GM21367 (cell line): ENCODE data around the gene SAG.

Source experiments
- ATAC-seq: cut with Tn5 transposase; IDR thresholded peaks from one replicate; pipeline ENCODE4 v1.9.1; 2021; ENCODE audit not compliant: unreplicated experiment

SAG gene

GRCh38 chr2:233307565-233307964 is at the start of gene SAG:
Gene SAG, plus strand, starts transcription at chr2:233307816. Its CDS starts 1,374 bp downstream, at chr2:233309190.
- ATAC-seq: no peak

GRCh38 chr2:233258211-233258610 is 49.4 kb upstream of the SAG start:
- ATAC-seq: no peak

- no peak for ATAC-seq
Measured at GRCh38 chr2:233259730-233260129, 47.9 kb upstream of the SAG start.

- no peak for ATAC-seq
Measured at GRCh38 chr2:233260661-233261060, 47.0 kb upstream of the SAG start.

- ATAC-seq: no peak
Measured at GRCh38 chr2:233261819-233262555, 45.6 kb upstream of the SAG start.

- ATAC-seq: no peak
Measured at GRCh38 chr2:233262562-233262961, 45.1 kb upstream of the SAG start.

GRCh38 chr2:233263045-233263570 is 44.5 kb upstream of the SAG start:
- no peak for ATAC-seq

GRCh38 chr2:233264667-233265066 is 42.9 kb upstream of the SAG start:
- ATAC-seq: no peak

- ATAC-seq: no peak
Measured at GRCh38 chr2:233265899-233266431, 41.7 kb upstream of the SAG start.

- ATAC-seq: no peak
Measured at GRCh38 chr2:233266481-233266880, 41.1 kb upstream of the SAG start.

- ATAC-seq: peak; percentile 79
Measured at GRCh38 chr2:233267516-233268245, 39.9 kb upstream of the SAG start.

- ATAC-seq: no peak
Measured at GRCh38 chr2:233270366-233270765, 37.2 kb upstream of the SAG start.

GRCh38 chr2:233270951-233271350 is 36.7 kb upstream of the SAG start:
- ATAC-seq: no peak

- ATAC-seq: no peak
Measured at GRCh38 chr2:233271693-233272092, 35.9 kb upstream of the SAG start.

- ATAC-seq: no peak
Measured at GRCh38 chr2:233273120-233273519, 34.5 kb upstream of the SAG start.

- no peak for ATAC-seq
Measured at GRCh38 chr2:233275223-233275622, 32.4 kb upstream of the SAG start.

GRCh38 chr2:233278921-233279320 is 28.7 kb upstream of the SAG start:
- ATAC-seq: no peak

- ATAC-seq: no peak
Measured at GRCh38 chr2:233280114-233280693, 27.4 kb upstream of the SAG start.

GRCh38 chr2:233281553-233281952 is 26.1 kb upstream of the SAG start:
- ATAC-seq: no peak

- no peak for ATAC-seq
Measured at GRCh38 chr2:233281992-233282603, 25.5 kb upstream of the SAG start.

- ATAC-seq: no peak
Measured at GRCh38 chr2:233285921-233286320, 21.7 kb upstream of the SAG start.
